ENCODE measurements around the gene GRB14. TPM values are rescaled to one million over a fixed set of nuclear protein-coding genes. Genes with fewer than 3 reads are reported as not detected.

GRB14 gene
- total RNA-seq, 1 donor from 2014 or later, result 46.3 TPM

GRCh38 chr2:164561991-164562390 is 59.3 kb downstream of the GRB14 start:
- Mint-ChIP-seq H3K27me3 (no peaks in the 10 kb centered on the region), H3K9me3 (ENCODE audit: low read depth) (no peaks in the 10 kb centered on the region), H3K27ac (no peak overlapping the region), H3K36me3 (ENCODE audit: insufficient read depth) (peaks cover 4% of the 10 kb centered on the region), H3K4me3 (ENCODE audit: low read depth) (no peak overlapping the region), H3K4me1 (ENCODE audit: low read depth) (peaks cover 7% of the 10 kb centered on the region)
- TF ChIP-seq CTCF (IDR thresholded peaks at IDR 0.05; ENCODE audit: unreplicated experiment), result no peak
- DNase-seq (ENCODE audit: low spot score, unreplicated experiment), result no peak

DNA sequence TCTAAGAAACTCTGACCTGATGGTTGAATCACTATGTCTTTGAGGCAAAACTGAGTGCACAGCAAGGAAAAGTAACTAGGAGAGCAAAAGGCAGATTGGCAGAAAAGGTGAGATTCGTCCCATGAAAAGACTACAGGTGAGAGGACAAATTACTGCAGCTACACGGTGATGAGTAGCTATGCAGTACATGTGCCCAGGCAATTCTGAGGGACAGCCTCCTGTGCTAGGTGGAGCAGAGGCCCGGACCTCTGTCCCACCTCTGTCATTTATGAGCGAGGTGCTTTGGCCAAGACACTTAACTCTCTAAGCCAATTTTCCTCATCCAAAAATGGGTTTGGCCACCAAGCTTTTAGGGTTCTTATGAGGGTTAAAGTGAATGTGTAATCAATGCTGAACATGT is 59.9 kb downstream of the GRB14 start:
- H3K4me3 Mint-ChIP-seq (ENCODE audit: low read depth), result no peak overlapping the region
- peaks cover 3% of the 10 kb centered on the region for H3K4me1 Mint-ChIP-seq (ENCODE audit: low read depth)
- no peaks in the 10 kb centered on the region for H3K27me3 Mint-ChIP-seq
- H3K9me3 Mint-ChIP-seq (ENCODE audit: low read depth), result no peaks in the 10 kb centered on the region
- H3K27ac Mint-ChIP-seq, result no peak overlapping the region
- no peak for DNase-seq (ENCODE audit: low spot score, unreplicated experiment)
- no peak for TF ChIP-seq CTCF (IDR thresholded peaks at IDR 0.05; ENCODE audit: unreplicated experiment)
- peaks cover 7% of the 10 kb centered on the region for H3K36me3 Mint-ChIP-seq (ENCODE audit: insufficient read depth)

DNA sequence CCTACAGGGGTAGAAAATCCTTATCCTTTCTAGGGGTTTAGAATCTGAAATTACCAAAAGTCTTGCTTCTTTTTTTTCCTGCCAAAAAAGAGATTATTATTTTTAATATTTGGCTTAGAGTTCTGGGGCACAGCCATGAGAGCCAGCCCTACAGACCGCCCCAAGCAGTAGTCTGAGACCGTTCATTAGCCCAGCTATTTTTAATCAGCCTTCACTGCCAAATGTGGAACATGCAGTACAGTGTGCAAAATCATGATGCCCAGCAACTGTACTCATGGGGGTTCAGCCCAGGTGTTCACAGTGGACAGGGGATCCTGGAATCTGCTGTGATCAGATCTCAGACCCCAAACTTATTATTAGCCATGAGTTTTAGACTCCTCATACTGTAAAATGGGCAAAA is 60.4 kb downstream of the GRB14 start:
- DNase-seq (ENCODE audit: low spot score, unreplicated experiment), result no peak
- no peak overlapping the region for H3K27ac Mint-ChIP-seq
- TF ChIP-seq CTCF (IDR thresholded peaks at IDR 0.05; ENCODE audit: unreplicated experiment), result no peak
- H3K27me3 Mint-ChIP-seq, result no peaks in the 10 kb centered on the region
- no peak overlapping the region for H3K4me3 Mint-ChIP-seq (ENCODE audit: low read depth)
- peaks cover 3% of the 10 kb centered on the region for H3K4me1 Mint-ChIP-seq (ENCODE audit: low read depth)
- H3K36me3 Mint-ChIP-seq (ENCODE audit: insufficient read depth), result peaks cover 8% of the 10 kb centered on the region
- H3K9me3 Mint-ChIP-seq (ENCODE audit: low read depth), result no peaks in the 10 kb centered on the region

DNA sequence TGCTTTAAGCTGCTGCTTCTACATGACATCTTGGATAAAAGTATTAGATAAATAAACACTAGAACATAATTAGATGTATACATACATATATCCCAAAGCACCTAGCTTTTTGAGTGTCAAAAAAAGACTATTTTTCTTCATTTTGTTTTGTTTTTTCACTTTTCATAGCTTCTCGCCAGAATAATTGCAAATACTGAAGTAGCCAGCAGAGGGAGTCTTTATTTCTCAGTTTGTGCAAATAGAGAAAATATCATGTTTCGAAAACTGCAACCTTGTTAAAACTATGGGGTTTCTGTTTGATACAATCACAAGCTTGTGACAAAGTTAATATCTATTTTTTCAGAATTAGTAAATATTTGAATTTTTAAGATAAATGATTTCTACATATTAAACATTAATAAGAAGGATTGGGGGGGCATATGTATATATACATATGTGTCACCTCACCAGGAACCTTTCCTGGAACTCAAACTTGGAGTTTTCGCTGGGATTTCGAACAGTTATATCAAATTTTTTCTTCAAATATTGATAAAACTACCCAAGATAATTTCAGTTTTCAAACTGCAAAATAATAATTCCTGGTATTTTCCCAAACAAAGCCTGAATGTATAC is 61.0 kb downstream of the GRB14 start:
- TF ChIP-seq CTCF (IDR thresholded peaks at IDR 0.05; ENCODE audit: unreplicated experiment), result peak; percentile 90
- H3K9me3 Mint-ChIP-seq (ENCODE audit: low read depth), result no peaks in the 10 kb centered on the region
- no peaks in the 10 kb centered on the region for H3K4me1 Mint-ChIP-seq (ENCODE audit: low read depth)
- no peak for DNase-seq (ENCODE audit: low spot score, unreplicated experiment)
- H3K4me3 Mint-ChIP-seq (ENCODE audit: low read depth), result no peak overlapping the region
- H3K27me3 Mint-ChIP-seq, result no peaks in the 10 kb centered on the region
- no peak overlapping the region for H3K27ac Mint-ChIP-seq
- H3K36me3 Mint-ChIP-seq (ENCODE audit: insufficient read depth), result peaks cover 8% of the 10 kb centered on the region

DNA sequence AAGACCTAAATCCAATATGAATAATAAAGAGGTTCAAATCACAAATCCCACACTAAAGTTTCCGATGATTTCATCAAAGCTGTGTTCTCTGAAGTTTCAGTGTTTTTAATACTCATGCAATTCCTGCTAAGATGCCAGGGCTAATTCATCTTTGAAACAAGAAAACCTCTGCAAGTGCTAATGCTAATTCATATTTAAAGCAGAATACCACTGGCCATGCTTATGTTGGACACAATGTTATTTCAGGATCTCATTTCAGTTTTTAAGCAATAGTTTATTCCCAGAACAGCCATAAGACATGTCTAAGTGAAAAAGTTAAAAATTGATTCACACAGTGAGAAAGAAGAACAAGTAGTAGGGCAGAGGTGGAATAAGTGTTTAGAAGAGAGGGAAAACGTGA is 62.8 kb downstream of the GRB14 start:
- H3K27me3 Mint-ChIP-seq, result no peaks in the 10 kb centered on the region
- no peak overlapping the region for H3K4me3 Mint-ChIP-seq (ENCODE audit: low read depth)
- H3K36me3 Mint-ChIP-seq (ENCODE audit: insufficient read depth), result peaks cover 8% of the 10 kb centered on the region
- TF ChIP-seq CTCF (IDR thresholded peaks at IDR 0.05; ENCODE audit: unreplicated experiment), result no peak
- no peak overlapping the region for H3K27ac Mint-ChIP-seq
- no peak for DNase-seq (ENCODE audit: low spot score, unreplicated experiment)
- no peaks in the 10 kb centered on the region for H3K9me3 Mint-ChIP-seq (ENCODE audit: low read depth)
- H3K4me1 Mint-ChIP-seq (ENCODE audit: low read depth), result peaks cover 7% of the 10 kb centered on the region

Data from progenitor cell of endocrine pancreas (in vitro differentiated cells).